Thoracic aorta (tissue), 2 donors: ENCODE data around the gene PABPC1L. TPM values are rescaled to one million over a fixed set of nuclear protein-coding genes. Genes with fewer than 3 reads are reported as not detected.

Experiments used
- ATAC-seq: fragments of 150-250 bp; one replicate; pipeline ENCODE4 v1.8.0; 2017; ENCODE audit warnings: low read depth; ENCODE audit not compliant: insufficient number of reproducible peaks, low FRiP score
- DNase-seq: peaks from one replicate; pipeline ENCODE4 v3.0.0-alpha.2; 2020; ENCODE audit warnings: low spot score
- H3K27ac ChIP-seq, 2 donors: fragments of 200-600 bp; sonication (generic); 1 replicate in 1 of 2; 2 replicates in 1 of 2; pipeline ENCODE4 v1.5.1; 2016; ENCODE audit warnings: mild to moderate bottlenecking in 2 of 2, moderate library complexity in 2 of 2
- H3K27me3 ChIP-seq: fragments of 200-600 bp; sonication (generic); replicated peaks from 2 replicates; pipeline ENCODE4 v1.6.0; 2016; ENCODE audit warnings: mild to moderate bottlenecking; ENCODE audit not compliant: insufficient read depth
- H3K36me3 ChIP-seq: fragments of 200-600 bp; sonication (generic); one replicate; pipeline ENCODE4 v1.5.1; 2016
- H3K4me1 ChIP-seq, 2 donors: fragments of 200-600 bp; sonication (generic); 1 replicate in 1 of 2; 2 replicates in 1 of 2; pipeline versions ENCODE4 v1.5.1 to v1.6.0; 2016; ENCODE audit warnings: low read depth in 2 of 2, mild to moderate bottlenecking in 1 of 2; ENCODE audit not compliant: control insufficient read depth in 1 of 2
- H3K4me3 ChIP-seq: fragments of 200-600 bp; sonication (generic); 2 replicates; pipeline ENCODE4 v1.5.1; 2016; ENCODE audit warnings: mild to moderate bottlenecking
- H3K9me3 ChIP-seq: fragments of 200-600 bp; sonication (generic); 2 replicates; pipeline ENCODE4 v1.5.1; 2016
- total RNA-seq, 2 donors: library from RNA; depleted of rRNA; stranded (reverse); fragments of >200 nt; gene quantifications; one replicate each; pipeline versions ENCODE4 v1.1.0 to v1.2.3, GENCODE V29; 2016
- TF ChIP-seq, protein P1 (sequence below): fragments of 200-600 bp; sonication (generic); IDR thresholded peaks from one replicate; pipeline ENCODE4 v1.5.1; 2019; ENCODE audit warnings: antibody characterized with exemption

The PABPC1L gene
- total RNA-seq, 2 donors from 2014 or later = 29.5 to 33.2 TPM

DNA sequence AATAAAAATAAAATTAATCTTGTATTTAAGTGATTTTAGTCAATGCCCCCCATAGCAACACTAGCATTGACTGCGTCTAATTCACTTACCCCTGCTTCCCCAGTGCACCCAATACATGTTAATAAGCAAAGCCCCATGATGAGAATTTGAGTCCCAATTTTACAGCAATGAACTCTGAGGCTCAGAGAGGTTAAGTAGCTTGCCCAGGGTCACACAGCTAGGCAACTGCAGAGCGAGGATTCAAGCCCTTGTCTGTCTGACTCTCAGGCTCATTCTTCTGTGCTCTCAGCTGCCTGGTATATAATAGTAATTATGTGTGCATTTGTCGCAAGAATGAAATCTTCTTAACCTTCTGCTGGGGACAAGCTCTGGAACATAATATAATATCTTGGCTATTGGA lies 8.5 kb downstream of the PABPC1L start:
- H3K27me3 ChIP-seq = no peaks in the 10 kb centered on the region
- TF ChIP-seq, protein P1, sequence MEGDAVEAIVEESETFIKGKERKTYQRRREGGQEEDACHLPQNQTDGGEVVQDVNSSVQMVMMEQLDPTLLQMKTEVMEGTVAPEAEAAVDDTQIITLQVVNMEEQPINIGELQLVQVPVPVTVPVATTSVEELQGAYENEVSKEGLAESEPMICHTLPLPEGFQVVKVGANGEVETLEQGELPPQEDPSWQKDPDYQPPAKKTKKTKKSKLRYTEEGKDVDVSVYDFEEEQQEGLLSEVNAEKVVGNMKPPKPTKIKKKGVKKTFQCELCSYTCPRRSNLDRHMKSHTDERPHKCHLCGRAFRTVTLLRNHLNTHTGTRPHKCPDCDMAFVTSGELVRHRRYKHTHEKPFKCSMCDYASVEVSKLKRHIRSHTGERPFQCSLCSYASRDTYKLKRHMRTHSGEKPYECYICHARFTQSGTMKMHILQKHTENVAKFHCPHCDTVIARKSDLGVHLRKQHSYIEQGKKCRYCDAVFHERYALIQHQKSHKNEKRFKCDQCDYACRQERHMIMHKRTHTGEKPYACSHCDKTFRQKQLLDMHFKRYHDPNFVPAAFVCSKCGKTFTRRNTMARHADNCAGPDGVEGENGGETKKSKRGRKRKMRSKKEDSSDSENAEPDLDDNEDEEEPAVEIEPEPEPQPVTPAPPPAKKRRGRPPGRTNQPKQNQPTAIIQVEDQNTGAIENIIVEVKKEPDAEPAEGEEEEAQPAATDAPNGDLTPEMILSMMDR = no peak
- peaks cover 1% of the 10 kb centered on the region for H3K36me3 ChIP-seq
- H3K27ac ChIP-seq = no peak overlapping the region
- DNase-seq (no peak), ATAC-seq (no peak)
- no peaks in the 10 kb centered on the region for H3K9me3 ChIP-seq
- H3K4me1 ChIP-seq = no peaks in the 10 kb centered on the region
- H3K4me3 ChIP-seq = no peak overlapping the region

DNA sequence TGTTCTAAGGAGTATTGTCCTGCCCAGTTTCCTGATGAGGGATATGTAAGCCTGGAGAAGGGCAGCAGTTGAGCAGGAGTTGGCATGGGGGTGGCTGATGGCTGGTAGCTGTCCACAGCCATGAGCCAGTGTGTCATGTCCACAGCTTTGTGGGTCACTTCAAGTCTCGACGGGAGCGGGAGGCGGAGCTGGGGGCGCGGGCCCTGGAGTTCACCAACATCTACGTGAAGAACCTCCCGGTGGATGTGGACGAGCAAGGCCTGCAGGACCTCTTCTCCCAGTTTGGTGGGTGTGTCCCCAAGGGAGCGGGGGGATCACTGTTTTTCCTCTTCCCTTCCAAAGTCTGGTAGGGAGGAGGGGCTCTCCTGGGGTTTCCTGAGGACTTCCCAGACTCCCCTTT lies 8.9 kb downstream of the PABPC1L start:
- TF ChIP-seq, protein P1 = no peak
- Histone ChIP-seq H3K4me1 (no peaks in the 10 kb centered on the region), H3K4me3 (no peak overlapping the region), H3K36me3 (no peaks in the 10 kb centered on the region), H3K9me3 (no peaks in the 10 kb centered on the region), H3K27me3 (no peaks in the 10 kb centered on the region), H3K27ac (no peak overlapping the region)
- DNase-seq (no peak), ATAC-seq (no peak)

DNA sequence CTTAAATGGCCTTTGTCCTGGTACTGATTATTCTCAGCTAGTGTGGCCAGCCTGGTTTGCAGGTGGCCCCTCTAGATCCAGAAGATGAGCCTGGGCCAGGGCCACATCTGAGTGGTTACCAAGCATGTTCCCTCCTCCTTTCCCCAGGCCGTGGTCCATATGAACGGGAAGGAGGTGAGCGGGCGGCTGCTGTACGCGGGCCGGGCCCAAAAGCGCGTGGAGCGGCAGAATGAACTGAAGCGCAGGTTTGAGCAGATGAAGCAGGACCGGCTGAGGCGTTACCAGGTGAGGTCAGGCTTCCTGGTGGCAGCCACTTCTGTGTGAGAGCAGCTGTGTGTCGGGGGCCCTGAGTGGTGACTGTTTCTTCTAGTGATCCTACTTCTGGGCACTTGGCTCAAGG lies 11.6 kb downstream of the PABPC1L start:
- H3K9me3 ChIP-seq = no peaks in the 10 kb centered on the region
- ATAC-seq (no peak), DNase-seq (no peak)
- no peak overlapping the region for H3K4me3 ChIP-seq
- TF ChIP-seq, protein P1 = no peak
- no peaks in the 10 kb centered on the region for H3K4me1 ChIP-seq
- no peak overlapping the region for H3K27ac ChIP-seq
- no peaks in the 10 kb centered on the region for H3K36me3 ChIP-seq
- no peaks in the 10 kb centered on the region for H3K27me3 ChIP-seq

DNA sequence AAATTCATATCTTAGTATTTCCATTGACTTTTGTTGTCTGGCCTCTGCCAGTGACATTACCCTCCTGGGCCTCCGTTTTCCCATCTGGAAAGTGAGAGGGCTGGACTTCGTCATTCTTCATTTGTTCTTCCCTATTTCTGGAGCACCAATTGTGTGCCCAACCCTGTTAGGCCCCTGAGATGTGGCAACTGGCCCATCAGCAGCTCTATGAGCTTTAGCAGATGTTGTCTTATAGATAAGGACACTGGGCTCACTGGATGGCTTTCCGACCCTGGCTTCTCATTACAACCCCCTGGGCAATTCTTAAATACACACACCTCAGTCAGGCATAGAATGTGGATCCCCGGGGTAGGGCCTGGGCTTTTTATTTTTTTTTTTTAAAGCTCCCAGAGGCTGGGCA lies 14.7 kb downstream of the PABPC1L start:
- no peaks in the 10 kb centered on the region for H3K9me3 ChIP-seq
- H3K4me3 ChIP-seq = no peak overlapping the region
- DNase-seq (no peak), ATAC-seq (no peak)
- no peak overlapping the region for H3K27ac ChIP-seq
- no peaks in the 10 kb centered on the region for H3K36me3 ChIP-seq
- H3K4me1 ChIP-seq = no peaks in the 10 kb centered on the region
- TF ChIP-seq, protein P1 = no peak
- no peaks in the 10 kb centered on the region for H3K27me3 ChIP-seq

DNA sequence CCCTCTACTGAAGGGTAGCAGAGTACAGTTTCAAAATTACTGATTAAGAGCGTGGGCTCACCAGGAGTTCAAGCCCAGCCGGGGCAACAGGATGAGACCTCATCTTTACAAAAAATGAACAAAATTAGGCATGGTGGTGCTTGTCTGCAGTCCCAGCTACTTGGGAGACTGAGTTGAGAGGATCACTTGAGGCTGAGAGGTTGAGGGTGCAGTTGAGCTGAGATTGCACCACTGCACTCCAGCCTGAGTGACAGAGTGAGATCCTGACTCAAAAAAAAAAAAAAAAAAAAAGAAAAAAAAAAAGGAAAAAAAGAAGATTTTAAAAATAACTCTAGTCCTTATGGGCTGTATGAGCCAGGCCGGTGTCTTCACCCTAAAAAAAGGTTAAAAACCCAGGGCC lies 18.7 kb downstream of the PABPC1L start:
- no peak for DNase-seq
- Histone ChIP-seq H3K9me3 (no peaks in the 10 kb centered on the region), H3K27ac (no peak overlapping the region), H3K4me1 (no peaks in the 10 kb centered on the region), H3K36me3 (no peaks in the 10 kb centered on the region), H3K4me3 (no peak overlapping the region), H3K27me3 (no peaks in the 10 kb centered on the region)
- TF ChIP-seq, protein P1 = no peak
- ATAC-seq = no peak
